Adrenal gland (tissue), 5 donors: Measurements from ENCODE around the gene NME9.

Experiments used
- CTCF ChIP-seq, 6 experiments: fragments of 450-650 bp in 4 of 6; fragments of 200-600 bp in 2 of 6; sonication (generic) in 1 of 6; IDR thresholded peaks; 1 replicate in 5 of 6; 2 replicates in 1 of 6; pipeline versions ENCODE4 v1.5.1 to v1.8.0; 2016 to 2021; ENCODE audit warnings: antibody characterized with exemption in 6 of 6, mild to moderate bottlenecking in 2 of 6, moderate library complexity in 1 of 6
- POLR2A ChIP-seq, 2 donors: fragments of 450-650 bp; IDR thresholded peaks; one replicate each; pipeline ENCODE4 v1.6.1; 2017; ENCODE audit warnings: antibody characterized with exemption in 2 of 2, mild to moderate bottlenecking in 2 of 2, moderate library complexity in 1 of 2
- donor health status: DM: no; HTN: no; CAD: no.

GRCh38 chr3:138253609-138254008 is 76.0 kb downstream of the NME9 start:
- TF ChIP-seq CTCF (IDR thresholded peaks at IDR 0.05) = no peak
- TF ChIP-seq POLR2A (IDR thresholded peaks at IDR 0.05) = no peak
